H9 (cell line): ENCODE results near the gene CPNE8. TPM values are rescaled to one million over a fixed set of nuclear protein-coding genes. Genes with fewer than 3 reads are reported as not detected.

Experiments
- DNase-seq: peaks from one replicate; pipeline ENCODE4 v3.0.0-alpha.2; 2017
- H2AFZ ChIP-seq: one replicate; pipeline ENCODE4 v1.6.1; 2013; ENCODE audit warnings: mild to moderate bottlenecking, low read length, control low read depth, moderate library complexity
- H2AK5ac ChIP-seq: 2 replicates; pipeline ENCODE4 v1.6.1; 2013; ENCODE audit warnings: low read length, control low read depth, mixed read lengths; ENCODE audit not compliant: insufficient read length
- H2BK120ac ChIP-seq: one replicate; pipeline ENCODE4 v1.6.1; 2013; ENCODE audit warnings: low read depth, mild to moderate bottlenecking, low read length, control low read depth, inconsistent platforms; ENCODE audit not compliant: poor library complexity, severe bottlenecking
- H2BK12ac ChIP-seq: 2 replicates; pipeline ENCODE4 v1.6.1; 2013; ENCODE audit warnings: low read length, control low read depth, mixed read lengths, low read depth; ENCODE audit not compliant: insufficient read length
- H2BK15ac ChIP-seq: 2 replicates; pipeline ENCODE4 v1.6.1; 2013; ENCODE audit warnings: low read depth, low read length, control low read depth
- H2BK20ac ChIP-seq: one replicate; pipeline ENCODE4 v1.6.1; 2013; ENCODE audit warnings: low read depth, mild to moderate bottlenecking, low read length, control low read depth, inconsistent platforms; ENCODE audit not compliant: poor library complexity, severe bottlenecking
- H2BK5ac ChIP-seq: 2 replicates; pipeline ENCODE4 v1.6.1; 2013; ENCODE audit warnings: low read length, control low read depth, mixed read lengths; ENCODE audit not compliant: insufficient read length
- H3K14ac ChIP-seq: 2 replicates; pipeline ENCODE4 v1.6.1; 2013; ENCODE audit warnings: low read length, control low read depth; ENCODE audit not compliant: insufficient read depth
- H3K18ac ChIP-seq: 2 replicates; pipeline ENCODE4 v1.6.1; 2013; ENCODE audit warnings: low read depth, mild to moderate bottlenecking, mixed read lengths, low read length, control low read depth; ENCODE audit not compliant: insufficient read length
- H3K23ac ChIP-seq: 2 replicates; pipeline ENCODE4 v1.6.1; 2013; ENCODE audit warnings: low read length, control low read depth, mixed read lengths, low read depth; ENCODE audit not compliant: insufficient read length
- H3K23me2 ChIP-seq: 2 replicates; pipeline ENCODE4 v1.6.1; 2013; ENCODE audit warnings: low read depth, mild to moderate bottlenecking, mixed read lengths, low read length, control low read depth; ENCODE audit not compliant: insufficient read length, poor library complexity, severe bottlenecking
- H3K27ac ChIP-seq: 2 replicates; pipeline ENCODE4 v1.5.1; 2013; ENCODE audit warnings: low read length, control low read depth, mixed read lengths, low read depth; ENCODE audit not compliant: insufficient read length
- H3K27me3 ChIP-seq: 2 replicates; pipeline ENCODE4 v1.6.1; 2013; ENCODE audit warnings: low read length, control low read depth, inconsistent platforms; ENCODE audit not compliant: insufficient read depth
- H3K4ac ChIP-seq: 2 replicates; pipeline ENCODE4 v1.6.1; 2013; ENCODE audit warnings: low read depth, mild to moderate bottlenecking, control low read depth, inconsistent platforms, low read length, moderate library complexity
- H3K4me1 ChIP-seq: 2 replicates; pipeline ENCODE4 v1.6.1; 2013; ENCODE audit warnings: low read length, control low read depth, inconsistent platforms; ENCODE audit not compliant: insufficient read depth
- H3K4me2 ChIP-seq: 2 replicates; pipeline ENCODE4 v1.6.1; 2013; ENCODE audit warnings: low read length, control low read depth, mixed read lengths; ENCODE audit not compliant: insufficient read length, insufficient read depth
- H3K56ac ChIP-seq: 2 replicates; pipeline ENCODE4 v1.6.1; 2013; ENCODE audit warnings: low read depth, mild to moderate bottlenecking, mixed read lengths, low read length, control low read depth; ENCODE audit not compliant: insufficient read length
- H3K79me1 ChIP-seq: 2 replicates; pipeline ENCODE4 v1.6.1; 2013; ENCODE audit warnings: low read depth, mild to moderate bottlenecking, moderate library complexity, low read length, control low read depth, inconsistent platforms; ENCODE audit not compliant: insufficient read depth, poor library complexity, severe bottlenecking
- H3K79me2 ChIP-seq: 2 replicates; pipeline ENCODE4 v1.6.1; 2013; ENCODE audit warnings: low read length, control low read depth, inconsistent platforms; ENCODE audit not compliant: insufficient read depth
- H3K9ac ChIP-seq: 2 replicates; pipeline ENCODE4 v1.6.1; 2013; ENCODE audit warnings: low read length, control low read depth, mixed read lengths; ENCODE audit not compliant: insufficient read length; ENCODE audit errors: extremely low read depth
- H3K9me3 ChIP-seq: one replicate; pipeline ENCODE4 v1.6.1; 2013; ENCODE audit warnings: low read depth, low read length, inconsistent platforms; ENCODE audit not compliant: control insufficient read depth
- H3T11ph ChIP-seq: one replicate; pipeline ENCODE4 v1.6.1; 2013; ENCODE audit warnings: mild to moderate bottlenecking, low read length, control low read depth, inconsistent platforms
- H4K20me1 ChIP-seq: one replicate; pipeline ENCODE4 v1.6.1; 2013; ENCODE audit not compliant: control insufficient read depth, insufficient read length, insufficient read depth
- H4K5ac ChIP-seq: 2 replicates; pipeline ENCODE4 v1.6.1; 2013; ENCODE audit warnings: low read depth, mild to moderate bottlenecking, mixed read lengths, low read length, control low read depth; ENCODE audit not compliant: insufficient read length
- H4K8ac ChIP-seq: replicated peaks from 2 replicates; pipeline ENCODE4 v1.6.1; 2013; ENCODE audit warnings: low read length, control low read depth, mixed read lengths, low read depth; ENCODE audit not compliant: insufficient read length
- H4K91ac ChIP-seq: 2 replicates; pipeline ENCODE4 v1.6.1; 2013; ENCODE audit warnings: low read depth, mild to moderate bottlenecking, moderate library complexity, mixed read lengths, low read length, control low read depth; ENCODE audit not compliant: insufficient read length
- H3K27ac Mint-ChIP-seq, 3 experiments: 2 replicates in 2 of 3; 3 replicates in 1 of 3; pipeline ENCODE4 v1.8.0; 2020 to 2021; ENCODE audit warnings: mixed read lengths in 3 of 3, mild to moderate bottlenecking in 1 of 3, moderate library complexity in 1 of 3
- H3K27me3 Mint-ChIP-seq: 2 replicates; pipeline ENCODE4 v1.8.0; 2021; ENCODE audit warnings: low read depth, mild to moderate bottlenecking, moderate library complexity, mixed read lengths
- H3K36me3 Mint-ChIP-seq, 3 experiments: 2 replicates in 2 of 3; 3 replicates in 1 of 3; pipeline ENCODE4 v1.8.0; 2020 to 2021; ENCODE audit warnings: low read depth in 3 of 3, mixed read lengths in 3 of 3; ENCODE audit not compliant: insufficient read depth in 1 of 3
- H3K4me1 Mint-ChIP-seq, 2 experiments: 2 replicates each; pipeline ENCODE4 v1.8.0; 2020; ENCODE audit warnings: mixed read lengths in 2 of 2
- H3K4me3 Mint-ChIP-seq, 2 experiments: 2 replicates in 1 of 2; 3 replicates in 1 of 2; pipeline ENCODE4 v1.8.0; 2020 to 2021; ENCODE audit warnings: mild to moderate bottlenecking in 2 of 2, mixed read lengths in 2 of 2, moderate library complexity in 1 of 2
- H3K9me3 Mint-ChIP-seq, 2 experiments: 2 replicates in 1 of 2; 3 replicates in 1 of 2; pipeline ENCODE4 v1.8.0; 2020; ENCODE audit warnings: mild to moderate bottlenecking in 2 of 2, mixed read lengths in 2 of 2, moderate library complexity in 1 of 2
- WGBS: extraction: QIAGEN DNeasy Blood & Tissue Kit; methylation state at CpG from one replicate; pipeline ENCODE4 v1.1.7; 2013; ENCODE audit warnings: missing lambda C conversion rate, low lambda C conversion rate, mixed read lengths; ENCODE audit not compliant: insufficient read length; ENCODE audit errors: extremely low coverage; 5-methylcytosine and 5-hydroxymethylcytosine counted together
- total RNA-seq: library from RNA; stranded (reverse); gene quantifications from 2 replicates; pipeline ENCODE4 v1.2.1, GENCODE V29; 2021
- TF ChIP-seq, protein P1 (sequence below): fragments of 200-600 bp; sonication (generic); conservative IDR thresholded peaks from 3 replicates; pipeline ENCODE4 v1.8.0; 2021; ENCODE audit warnings: antibody characterized with exemption, mild to moderate bottlenecking

CPNE8 gene
- total RNA-seq, 1 experiment from 2014 or later, result 1.9 TPM

GRCh38 chr12:38638401-38638800 lies 267.0 kb downstream of the CPNE8 start:
- WGBS, result no CpG with 5 or more reads among the region's 2 CpGs
- no peak overlapping the region for H3K23ac ChIP-seq
- no peak overlapping the region for H3K4me3 Mint-ChIP-seq
- no peaks in the 10 kb centered on the region for H3K27me3 Mint-ChIP-seq
- H3K27ac ChIP-seq, result no peak overlapping the region
- H3K4me2 ChIP-seq, result no peak overlapping the region
- H3K9me3 Mint-ChIP-seq, result peaks cover 0 to 5% of the 10 kb centered on the region in 2 experiments; a peak in 3 of 5 replicates
- H3K4me1 Mint-ChIP-seq, result peaks cover 3 to 6% of the 10 kb centered on the region in 2 experiments; a peak in 3 of 4 replicates
- H3K79me1 ChIP-seq, result no peaks in the 10 kb centered on the region
- H4K91ac ChIP-seq, result no peak overlapping the region
- H2BK15ac ChIP-seq, result no peak overlapping the region
- no peaks in the 10 kb centered on the region for H3K9me3 ChIP-seq
- no peak overlapping the region for H2BK20ac ChIP-seq
- H3K27me3 ChIP-seq, result no peaks in the 10 kb centered on the region
- H4K8ac ChIP-seq, result no peak overlapping the region
- no peak overlapping the region for H2BK120ac ChIP-seq
- H3K79me2 ChIP-seq, result no peaks in the 10 kb centered on the region
- no peak overlapping the region for H3K56ac ChIP-seq
- H3K9ac ChIP-seq, result no peak overlapping the region
- no peak overlapping the region for H3K27ac Mint-ChIP-seq
- no peak overlapping the region for H3K18ac ChIP-seq
- peaks cover 2 to 4% (median 2%) of the 10 kb centered on the region in 3 experiments; a peak in 2 of 7 replicates for H3K36me3 Mint-ChIP-seq
- no peak overlapping the region for H3K4ac ChIP-seq
- no peak overlapping the region for H2BK5ac ChIP-seq
- DNase-seq, result no peak
- no peak overlapping the region for H2AK5ac ChIP-seq
- no peak overlapping the region for H2BK12ac ChIP-seq
- H3K14ac ChIP-seq, result no peak overlapping the region
- no peak overlapping the region for H2AFZ ChIP-seq
- no peaks in the 10 kb centered on the region for H3K4me1 ChIP-seq
- no peaks in the 10 kb centered on the region for H4K20me1 ChIP-seq
- H3K23me2 ChIP-seq, result no peaks in the 10 kb centered on the region
- H4K5ac ChIP-seq, result no peak overlapping the region
- H3T11ph ChIP-seq, result no peak overlapping the region
- TF ChIP-seq, protein P1, sequence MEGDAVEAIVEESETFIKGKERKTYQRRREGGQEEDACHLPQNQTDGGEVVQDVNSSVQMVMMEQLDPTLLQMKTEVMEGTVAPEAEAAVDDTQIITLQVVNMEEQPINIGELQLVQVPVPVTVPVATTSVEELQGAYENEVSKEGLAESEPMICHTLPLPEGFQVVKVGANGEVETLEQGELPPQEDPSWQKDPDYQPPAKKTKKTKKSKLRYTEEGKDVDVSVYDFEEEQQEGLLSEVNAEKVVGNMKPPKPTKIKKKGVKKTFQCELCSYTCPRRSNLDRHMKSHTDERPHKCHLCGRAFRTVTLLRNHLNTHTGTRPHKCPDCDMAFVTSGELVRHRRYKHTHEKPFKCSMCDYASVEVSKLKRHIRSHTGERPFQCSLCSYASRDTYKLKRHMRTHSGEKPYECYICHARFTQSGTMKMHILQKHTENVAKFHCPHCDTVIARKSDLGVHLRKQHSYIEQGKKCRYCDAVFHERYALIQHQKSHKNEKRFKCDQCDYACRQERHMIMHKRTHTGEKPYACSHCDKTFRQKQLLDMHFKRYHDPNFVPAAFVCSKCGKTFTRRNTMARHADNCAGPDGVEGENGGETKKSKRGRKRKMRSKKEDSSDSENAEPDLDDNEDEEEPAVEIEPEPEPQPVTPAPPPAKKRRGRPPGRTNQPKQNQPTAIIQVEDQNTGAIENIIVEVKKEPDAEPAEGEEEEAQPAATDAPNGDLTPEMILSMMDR, result no peak
